Stimulated activated CD4-positive, alpha-beta T cell treated with anti-CD3 and anti-CD28 coated beads, TNF-alpha, amount 100 ng/mL, for 1 hour (primary cell): ENCODE data around the gene MYOZ1.
"Not testable (repeated sequence)": the region's sequence is repeated elsewhere in the genome, so short reads cannot be mapped to it uniquely, and the experiment has no call there.

ENCODE experiments used
- DNase-seq, 3 donors: peaks; one replicate each; pipeline ENCODE4 v3.0.0-alpha.2; 2020; ENCODE audit warnings: low read depth in 3 of 3, low spot score in 1 of 3

Gene MYOZ1, protein sequence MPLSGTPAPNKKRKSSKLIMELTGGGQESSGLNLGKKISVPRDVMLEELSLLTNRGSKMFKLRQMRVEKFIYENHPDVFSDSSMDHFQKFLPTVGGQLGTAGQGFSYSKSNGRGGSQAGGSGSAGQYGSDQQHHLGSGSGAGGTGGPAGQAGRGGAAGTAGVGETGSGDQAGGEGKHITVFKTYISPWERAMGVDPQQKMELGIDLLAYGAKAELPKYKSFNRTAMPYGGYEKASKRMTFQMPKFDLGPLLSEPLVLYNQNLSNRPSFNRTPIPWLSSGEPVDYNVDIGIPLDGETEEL

DNA sequence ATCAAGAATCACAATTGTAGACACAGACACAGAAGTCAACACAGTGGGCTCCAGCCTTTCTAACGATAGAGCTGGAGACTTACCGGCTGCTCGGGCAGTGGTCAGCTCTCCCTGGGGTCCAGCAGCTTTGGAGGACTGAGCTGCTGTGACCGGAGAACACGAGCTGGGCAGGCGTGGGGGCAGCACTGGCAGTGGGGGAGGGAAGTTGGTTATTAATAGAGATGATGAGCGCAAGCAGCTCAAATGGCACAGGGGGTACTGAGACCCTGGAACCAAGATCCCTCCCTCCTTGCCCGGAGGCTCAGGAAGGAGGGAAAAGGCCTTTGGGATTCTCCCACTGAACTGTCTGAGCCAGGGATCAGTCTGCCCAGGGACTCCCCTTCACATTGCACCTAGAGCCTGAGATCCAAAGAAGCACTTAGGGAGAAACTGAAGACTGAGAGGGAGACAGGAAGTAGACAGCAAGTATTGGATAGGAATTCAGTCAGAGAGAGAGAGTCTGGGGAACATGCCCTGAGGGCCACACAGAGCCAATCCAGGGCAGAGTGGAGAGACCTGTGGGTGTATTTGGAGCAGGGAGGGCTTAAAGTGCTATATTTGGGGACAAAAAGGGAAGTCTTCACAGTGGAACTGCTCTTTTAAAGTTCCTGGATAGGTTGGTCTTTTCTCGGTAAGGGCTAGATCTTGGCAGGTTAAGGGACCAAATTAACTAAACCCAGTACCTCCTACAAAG is at the start of gene MYOZ1:
Gene MYOZ1 (minus strand): TSS at position 147 of the 733 bp plus-strand sequence. CDS start 1,457 bp downstream, outside the sequence.
- no peak for DNase-seq

DNA sequence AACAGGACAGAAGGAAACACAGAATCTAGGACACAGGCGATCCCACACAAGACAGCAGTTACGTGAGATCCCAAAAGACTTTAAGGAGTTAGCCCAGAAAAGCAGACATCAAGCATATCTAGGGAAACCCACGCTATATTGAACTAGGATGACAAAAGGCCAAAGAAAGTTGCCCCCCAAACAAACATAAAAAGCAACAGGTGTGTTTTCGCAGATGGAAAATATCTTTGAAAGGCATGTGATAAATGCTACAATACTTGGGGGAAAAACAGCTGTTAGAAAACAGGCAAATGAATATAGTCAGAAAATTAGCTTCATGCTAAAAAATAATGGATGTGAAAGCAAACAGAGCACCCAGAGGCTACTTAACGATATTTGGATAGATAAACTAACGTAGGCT is 49.5 kb upstream of the MYOZ1 start:
- not testable (repeated sequence) for DNase-seq

DNA sequence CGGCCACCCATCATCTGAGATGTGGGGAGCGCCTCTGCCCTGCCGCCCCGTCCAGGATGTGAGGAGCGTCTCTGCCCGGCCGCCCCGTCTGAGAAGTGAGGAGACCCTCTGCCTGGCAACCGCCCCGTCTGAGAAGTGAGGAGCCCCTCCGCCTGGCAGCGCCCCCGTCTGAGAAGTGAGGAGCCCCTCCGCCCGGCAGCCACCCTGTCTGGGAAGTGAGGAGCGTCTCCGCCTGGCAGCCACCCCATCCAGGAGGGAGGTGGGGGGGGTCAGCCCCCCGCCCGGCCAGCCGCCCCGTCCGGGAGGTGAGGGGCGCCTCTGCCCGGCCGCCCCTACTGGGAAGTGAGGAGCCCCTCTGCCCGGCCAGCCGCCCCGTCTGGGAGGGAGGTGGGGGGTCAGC is 48.3 kb upstream of the MYOZ1 start:
- DNase-seq = not testable (repeated sequence)

DNA sequence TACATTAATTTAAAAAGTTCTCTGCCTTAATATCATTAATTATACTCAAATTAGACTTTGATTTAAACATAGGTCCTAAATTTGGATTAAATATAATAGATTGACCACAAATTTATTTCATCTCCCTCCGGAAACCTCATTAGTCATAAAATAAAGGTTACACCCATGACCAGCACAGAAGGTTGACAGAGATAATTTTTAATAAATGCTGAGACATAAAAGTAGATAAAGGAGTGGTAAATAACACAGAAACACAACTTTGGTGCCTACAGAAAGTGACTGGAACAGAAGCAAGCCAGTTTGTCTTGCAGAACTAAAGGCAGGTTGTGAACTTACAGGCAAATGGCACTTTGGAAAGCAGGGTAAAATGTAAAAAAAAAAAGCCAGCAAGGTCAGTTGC is 46.4 kb upstream of the MYOZ1 start:
- DNase-seq = not testable (repeated sequence)

DNA sequence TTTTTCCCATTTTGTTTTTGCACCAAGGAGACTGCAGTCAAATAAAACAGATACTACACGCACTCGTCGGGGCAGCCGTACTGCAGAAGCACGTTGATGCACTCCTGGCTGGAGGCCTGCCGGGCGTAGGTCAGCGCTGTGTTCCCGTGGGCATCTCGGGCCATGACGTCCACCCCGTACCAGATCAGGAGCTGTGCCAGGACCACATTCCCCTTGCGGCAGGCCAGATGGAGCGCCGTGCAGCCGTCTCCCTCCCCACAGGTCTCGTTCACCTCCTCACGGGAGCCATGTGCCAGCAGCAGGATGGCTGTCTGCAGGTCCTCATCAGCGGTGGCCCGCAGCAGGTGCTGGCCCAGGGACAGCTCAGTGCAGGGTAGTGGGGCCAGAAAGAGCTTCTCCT is 33.3 kb upstream of the MYOZ1 start:
- not testable (repeated sequence) for DNase-seq

DNA sequence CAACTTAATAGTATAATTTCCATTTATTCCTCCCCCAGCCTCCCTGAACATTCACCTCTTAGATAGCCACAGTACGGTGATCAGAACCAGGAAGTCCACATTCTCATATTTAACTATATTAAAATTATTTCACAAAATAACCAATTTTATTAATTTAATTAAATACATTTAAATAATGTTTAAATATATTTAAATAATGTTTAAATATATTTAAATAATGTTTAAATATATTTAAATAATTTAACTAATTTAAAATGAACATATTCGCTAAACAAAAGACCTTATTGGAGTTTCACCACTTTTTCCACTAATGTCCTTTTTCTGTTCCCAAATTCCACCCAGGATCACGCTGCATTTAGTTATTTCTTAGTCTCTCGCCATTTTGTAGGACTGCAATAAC is 27.1 kb upstream of the MYOZ1 start:
- not testable (repeated sequence) for DNase-seq

DNA sequence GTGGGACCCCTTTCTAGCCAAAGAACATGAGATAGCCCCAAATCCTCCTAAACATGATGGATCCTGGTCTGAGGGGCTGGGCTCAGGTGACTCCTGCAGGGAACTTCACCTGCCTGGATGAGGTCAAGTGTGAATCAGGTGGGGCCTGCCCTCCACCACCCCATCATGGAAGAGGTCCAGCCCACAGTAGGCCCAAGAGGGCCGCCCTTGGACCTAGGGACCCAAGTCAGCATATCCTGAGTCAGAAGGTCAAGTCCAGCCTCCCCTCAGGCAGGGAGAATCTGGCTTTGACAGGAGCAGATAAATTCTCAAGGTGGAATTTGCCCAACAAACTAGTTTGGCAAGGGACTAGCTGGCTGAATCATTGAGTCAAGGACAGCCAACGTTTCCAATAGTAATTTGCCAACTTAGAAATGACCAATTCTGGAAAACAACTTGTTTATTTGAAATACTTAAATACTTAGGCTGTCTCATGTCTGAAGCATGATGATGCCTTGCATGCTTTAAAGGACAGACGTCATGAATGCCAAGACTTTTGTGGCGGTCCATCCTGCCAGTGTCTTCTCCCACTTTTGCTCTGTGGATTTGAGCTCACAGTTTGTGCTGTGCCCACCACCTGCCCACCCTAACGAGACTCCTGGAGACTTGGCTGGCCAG is 25.0 kb upstream of the MYOZ1 start:
- not testable (repeated sequence) for DNase-seq

DNA sequence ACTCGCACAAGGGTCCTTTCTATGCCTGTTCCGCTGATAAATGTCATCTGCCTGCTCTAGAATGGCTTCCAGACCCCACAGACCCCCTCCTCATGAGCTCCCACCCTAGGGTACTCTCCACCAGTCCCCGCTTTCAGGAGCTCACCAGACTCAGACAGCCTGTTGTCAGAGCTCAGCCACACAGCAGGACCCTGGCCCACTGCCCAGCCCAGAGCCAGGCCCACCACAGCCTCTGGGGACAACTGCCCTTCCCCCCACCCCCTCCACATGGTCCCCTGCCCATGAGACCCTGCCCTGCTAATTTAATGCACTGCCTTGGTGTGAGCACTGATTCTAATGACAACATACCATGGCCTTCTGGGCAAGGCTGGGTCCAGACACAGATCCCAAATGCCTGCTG is 24.3 kb upstream of the MYOZ1 start:
- DNase-seq = not testable (repeated sequence)

DNA sequence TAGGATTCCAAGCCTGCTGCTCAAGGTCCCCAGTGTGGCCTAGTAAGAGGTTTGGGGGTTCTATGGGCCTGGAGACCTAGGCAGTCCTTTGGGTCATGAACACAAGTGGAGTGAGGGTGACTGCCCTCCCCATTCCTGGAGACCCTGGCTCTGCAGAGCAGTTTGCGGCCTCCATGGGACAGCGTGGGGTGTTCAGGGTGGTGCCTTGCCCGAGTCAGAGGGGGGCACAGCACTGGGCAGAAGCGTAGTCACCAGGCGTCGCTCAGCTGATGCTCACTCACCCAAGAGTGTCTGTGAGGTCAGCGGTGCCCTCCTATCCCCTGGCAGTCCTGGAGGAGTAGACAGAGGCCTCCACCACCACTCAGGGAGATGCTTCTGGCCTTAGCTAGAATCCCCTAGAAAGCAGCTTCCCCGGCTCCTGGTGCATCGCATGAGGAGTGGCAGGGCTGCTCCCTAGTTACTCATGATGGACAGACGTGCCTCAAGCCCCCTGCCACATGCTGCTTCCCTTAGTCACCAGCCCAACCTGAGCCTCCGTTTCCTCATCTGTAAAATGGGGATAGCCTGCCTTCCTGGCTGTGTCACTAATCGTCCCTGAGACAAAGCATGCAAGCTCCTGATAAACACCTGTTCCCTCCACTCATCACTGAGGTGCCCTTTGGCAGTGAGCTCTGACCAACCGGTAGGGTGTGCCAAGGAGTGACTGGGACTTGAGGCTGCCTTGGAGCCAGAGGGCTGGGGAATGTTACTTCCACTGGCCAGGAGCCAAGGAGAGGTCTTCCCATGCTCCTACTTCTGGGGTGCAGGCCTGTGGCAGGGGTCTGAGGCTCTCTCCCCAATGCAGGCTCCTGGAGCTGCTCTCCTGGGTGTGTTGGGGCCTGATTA is 23.1 kb upstream of the MYOZ1 start:
- DNase-seq = not testable (repeated sequence)

DNA sequence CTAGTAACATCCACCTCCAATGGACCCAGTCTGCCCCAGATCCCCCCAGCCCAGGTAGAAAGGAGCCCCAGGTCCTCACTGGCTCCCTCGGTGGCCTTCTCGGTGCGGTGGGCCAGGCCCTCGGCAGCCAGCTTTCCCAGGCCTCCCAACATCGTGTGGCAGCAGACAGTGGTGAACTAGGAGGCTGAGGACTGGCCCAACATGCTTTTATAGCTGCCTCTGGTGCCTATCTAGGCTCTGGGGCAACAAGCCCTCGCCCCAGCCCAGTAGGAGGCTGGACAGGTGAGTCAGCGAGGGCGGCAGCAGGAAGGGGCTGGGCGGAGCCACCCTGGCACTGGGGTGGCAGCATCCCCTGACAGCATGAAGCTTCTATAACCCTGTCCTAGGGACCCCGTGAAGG is 22.3 kb upstream of the MYOZ1 start:
- DNase-seq = not testable (repeated sequence)

DNA sequence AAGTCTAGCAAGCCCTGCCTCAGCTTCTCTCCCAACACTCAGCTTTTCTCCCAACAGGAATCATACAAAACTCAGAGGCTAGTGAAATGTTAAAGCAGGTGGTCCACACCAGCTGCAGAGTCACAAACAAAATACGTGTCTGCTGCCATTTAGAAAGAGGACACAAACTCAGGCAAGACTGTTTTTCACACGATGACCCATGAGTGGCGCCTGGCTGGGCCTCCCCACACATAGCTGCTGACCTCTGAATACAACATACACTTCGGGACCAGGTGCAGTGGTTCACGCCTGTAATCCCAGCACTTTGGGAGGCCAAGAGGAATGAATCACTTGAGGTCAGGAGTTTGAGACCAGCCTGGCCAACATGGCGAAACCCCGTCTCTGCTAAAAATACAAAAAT is 21.4 kb upstream of the MYOZ1 start:
- not testable (repeated sequence) for DNase-seq

DNA sequence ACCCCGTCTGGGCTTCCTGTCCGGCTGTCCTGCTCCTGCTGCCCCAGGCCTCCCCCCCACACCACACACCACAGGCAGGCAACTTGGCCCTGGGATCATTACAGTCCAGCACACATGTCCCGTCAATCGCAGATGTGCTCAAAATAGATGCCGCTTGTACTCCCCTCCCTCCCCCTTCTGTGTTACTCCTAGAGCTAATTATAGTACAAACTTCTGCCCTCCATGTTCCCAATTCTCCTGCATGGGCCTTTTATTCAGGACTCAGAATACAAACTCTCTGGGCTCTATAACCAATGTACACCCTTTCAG is 14.7 kb upstream of the MYOZ1 start, which contains the start of gene SYNPO2L:
Gene SYNPO2L (minus strand): TSS at position 40 of the 309 bp plus-strand sequence. CDS start 107 bp downstream, outside the sequence.
- DNase-seq = no peak

DNA sequence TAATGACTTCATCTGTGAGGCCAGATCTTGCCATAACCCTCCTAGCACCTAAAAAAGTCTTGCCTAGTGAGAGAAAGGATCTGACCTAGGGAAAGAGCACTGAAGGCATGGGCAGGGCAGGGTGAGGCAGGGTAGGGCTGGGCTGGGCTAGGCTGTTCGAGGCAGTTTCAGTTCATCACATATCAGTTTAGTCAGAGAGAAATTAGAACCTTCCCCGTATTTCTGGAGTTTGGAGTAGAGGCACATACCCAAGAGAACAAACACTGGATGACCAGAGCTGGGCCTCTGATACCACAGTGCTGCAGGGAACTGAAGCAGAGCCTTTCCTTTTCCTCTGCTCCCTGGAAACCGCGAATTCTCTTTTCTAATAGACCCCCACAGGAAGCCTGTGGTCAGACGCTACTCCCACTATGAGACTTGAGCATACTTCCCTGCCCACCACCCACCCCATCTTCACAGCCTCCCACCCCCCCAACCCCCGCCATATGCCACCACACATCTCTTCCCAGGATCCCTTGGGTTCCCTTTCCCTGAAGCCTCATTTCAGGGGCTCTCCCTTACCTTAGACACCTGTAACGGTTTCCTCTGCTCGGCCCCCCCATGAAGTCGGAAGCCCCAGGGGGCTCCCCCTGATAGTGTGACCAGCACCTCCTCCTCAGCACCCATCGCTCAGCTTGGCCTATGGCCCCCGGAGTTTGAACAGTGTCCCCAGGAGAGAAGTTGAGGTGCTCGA is 14.1 kb upstream of the MYOZ1 start:
- DNase-seq = no peak

DNA sequence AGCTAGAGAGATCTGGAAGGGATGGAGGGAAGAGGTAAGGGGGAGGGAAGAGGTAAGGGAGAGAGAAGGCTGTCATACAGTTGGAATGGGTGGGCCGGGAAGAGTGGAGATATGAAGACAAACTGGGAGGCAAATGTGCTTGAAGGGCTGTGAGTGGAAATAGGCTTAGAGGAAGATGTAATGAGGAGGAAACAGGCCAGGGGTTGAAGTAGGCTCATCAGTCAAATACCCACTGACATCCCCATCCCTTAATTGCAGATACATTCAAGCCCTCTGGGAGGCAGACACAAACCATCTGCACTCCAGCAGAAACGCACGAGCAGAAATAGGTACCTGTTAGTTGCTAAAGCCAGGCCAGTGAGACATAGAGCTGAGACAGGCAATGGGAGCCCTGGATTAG is 12.4 kb upstream of the MYOZ1 start:
- no peak for DNase-seq

DNA sequence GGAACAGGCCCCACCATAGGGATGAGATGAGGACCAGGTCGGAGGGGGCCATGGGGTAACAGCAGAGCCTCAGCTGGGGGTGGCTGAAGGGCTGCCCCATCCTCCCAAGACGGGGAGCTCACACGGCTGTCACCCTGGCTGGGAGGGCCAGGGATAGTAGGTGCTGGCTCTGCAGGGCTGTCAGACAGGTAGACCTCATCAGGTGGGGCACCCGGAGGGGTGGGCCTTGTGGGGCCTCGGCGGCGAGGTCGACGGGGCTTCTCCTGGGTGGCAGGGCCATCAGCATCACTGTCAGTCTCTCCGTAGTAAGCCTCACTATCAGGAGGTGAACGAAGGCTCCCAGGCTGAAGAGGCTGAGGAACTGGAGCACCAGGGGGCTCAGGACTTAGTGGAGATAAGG is 11.9 kb upstream of the MYOZ1 start:
- DNase-seq = no peak

DNA sequence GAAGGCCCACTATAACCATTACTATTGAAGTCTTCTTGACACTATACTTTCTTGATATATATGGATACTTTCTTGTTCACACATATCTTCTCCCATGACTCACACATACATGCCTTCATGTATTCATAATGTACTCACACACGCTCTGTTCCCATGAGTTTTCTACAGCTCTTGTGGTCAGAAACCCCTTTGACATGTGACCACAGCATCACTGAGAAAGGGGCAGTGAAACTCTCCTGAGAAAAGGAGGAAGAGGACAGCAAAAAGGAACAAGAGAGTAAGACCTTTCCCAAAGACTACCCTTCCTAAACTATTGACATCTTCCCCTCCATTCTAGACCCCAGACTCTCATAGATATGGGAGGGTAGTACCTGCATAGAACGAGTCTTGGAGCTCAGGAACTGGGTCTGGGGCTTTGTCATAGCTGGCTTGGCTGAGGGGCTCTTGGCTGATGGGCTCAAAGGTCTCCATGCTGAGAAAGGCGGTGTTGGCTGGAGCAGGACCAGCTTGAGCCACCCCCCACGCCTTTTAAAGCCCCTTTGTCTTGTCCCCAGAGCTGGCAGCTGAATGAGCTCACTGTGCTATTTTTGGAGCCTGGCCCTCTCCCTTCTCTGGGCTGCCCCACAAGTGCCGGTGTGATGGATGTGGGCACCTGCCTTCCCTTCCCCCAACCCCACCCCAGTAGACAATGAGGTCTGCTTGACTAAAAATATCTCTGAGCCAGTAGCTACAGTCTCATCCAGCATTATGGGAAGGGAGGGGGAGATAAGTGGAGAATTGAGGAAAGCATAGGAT is 9.5 kb upstream of the MYOZ1 start:
- DNase-seq = no peak

DNA sequence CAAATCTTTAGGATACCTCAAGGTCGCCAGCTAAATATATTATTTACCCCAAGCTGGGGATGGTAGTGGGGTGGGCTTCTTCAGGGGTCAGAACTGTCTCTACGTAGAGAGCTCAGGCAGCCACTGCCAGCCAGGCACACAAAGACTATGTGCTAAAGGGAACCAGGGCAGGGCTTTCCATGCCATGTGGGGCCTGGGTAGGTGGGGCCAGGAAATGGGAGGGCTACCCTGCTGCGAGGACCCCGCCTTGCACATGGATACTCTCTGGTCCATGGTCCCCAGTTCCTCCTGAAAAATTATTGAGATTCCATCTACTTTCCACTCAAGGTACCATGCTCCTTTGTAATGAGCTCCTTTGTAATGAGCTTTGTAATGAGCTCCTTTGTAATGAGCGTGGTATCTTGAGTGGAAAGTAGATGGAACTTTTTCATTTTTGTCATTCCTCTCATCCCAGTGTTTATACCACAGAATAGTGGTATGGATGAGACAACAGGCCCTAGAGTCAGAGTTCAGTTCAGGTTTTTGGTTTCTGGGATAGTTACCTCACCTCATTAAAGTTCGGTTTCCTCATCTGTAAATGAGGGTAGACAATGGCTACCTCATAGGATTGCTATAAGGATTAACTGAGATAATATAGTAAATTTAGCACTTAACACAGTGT is 8.7 kb upstream of the MYOZ1 start:
- DNase-seq = no peak

DNA sequence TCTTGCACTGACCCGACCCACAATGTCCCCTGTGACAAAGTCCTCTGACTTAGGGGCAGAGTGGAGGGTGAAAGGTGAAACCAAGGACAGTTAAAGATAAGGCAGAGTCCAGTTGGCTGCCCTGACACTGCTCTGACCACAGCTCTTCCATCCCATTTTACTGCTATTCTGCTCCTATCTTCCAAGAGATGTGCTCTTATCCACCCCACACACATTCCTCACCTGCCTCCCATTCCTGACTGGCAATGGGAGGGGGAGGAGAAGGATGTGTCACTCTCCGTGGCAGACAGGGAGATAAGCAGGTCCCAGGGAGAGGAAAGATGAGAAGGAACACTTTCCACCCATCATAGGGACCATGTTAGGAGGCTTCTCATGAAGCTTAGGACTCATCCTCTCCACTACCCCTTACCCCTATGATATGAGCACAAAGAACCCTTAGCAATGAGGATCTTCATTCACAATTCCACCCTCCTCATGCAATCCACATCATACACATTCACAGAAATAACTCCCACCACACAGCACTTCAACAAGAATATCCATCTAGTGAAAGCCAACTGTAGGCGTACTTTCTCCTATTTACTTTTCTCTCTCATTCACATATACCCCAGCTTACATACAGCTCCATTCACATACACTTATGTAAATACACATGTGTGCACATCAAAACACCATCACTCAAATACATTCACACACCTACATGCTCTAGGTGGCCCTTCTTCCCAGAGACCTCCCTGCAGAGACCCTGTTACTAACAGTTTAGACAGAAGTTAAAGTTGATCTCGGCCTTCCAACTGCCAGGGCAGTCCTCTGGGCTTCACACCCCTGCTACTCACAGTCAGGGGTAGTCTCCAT is 7.9 kb upstream of the MYOZ1 start:
- no peak for DNase-seq
